Activated CD4-positive, CD25-positive, alpha-beta regulatory T cell treated with anti-CD3 and anti-CD28 coated beads, Interleukin-2, amount 50 U/mL, for 16 hours (primary cell): Measurements from ENCODE around the gene ZNF717.
A peak's percentile ranks its signal among the peaks of the same experiment; 100 is the strongest.
"Not testable (repeated sequence)": the region's sequence is repeated elsewhere in the genome, so short reads cannot be mapped to it uniquely, and the experiment has no call there.

Experiments used
- DNase-seq: peaks from one replicate; pipeline ENCODE4 v3.0.0-alpha.2; 2020; ENCODE audit warnings: low read depth, low spot score

Gene ZNF717

DNA sequence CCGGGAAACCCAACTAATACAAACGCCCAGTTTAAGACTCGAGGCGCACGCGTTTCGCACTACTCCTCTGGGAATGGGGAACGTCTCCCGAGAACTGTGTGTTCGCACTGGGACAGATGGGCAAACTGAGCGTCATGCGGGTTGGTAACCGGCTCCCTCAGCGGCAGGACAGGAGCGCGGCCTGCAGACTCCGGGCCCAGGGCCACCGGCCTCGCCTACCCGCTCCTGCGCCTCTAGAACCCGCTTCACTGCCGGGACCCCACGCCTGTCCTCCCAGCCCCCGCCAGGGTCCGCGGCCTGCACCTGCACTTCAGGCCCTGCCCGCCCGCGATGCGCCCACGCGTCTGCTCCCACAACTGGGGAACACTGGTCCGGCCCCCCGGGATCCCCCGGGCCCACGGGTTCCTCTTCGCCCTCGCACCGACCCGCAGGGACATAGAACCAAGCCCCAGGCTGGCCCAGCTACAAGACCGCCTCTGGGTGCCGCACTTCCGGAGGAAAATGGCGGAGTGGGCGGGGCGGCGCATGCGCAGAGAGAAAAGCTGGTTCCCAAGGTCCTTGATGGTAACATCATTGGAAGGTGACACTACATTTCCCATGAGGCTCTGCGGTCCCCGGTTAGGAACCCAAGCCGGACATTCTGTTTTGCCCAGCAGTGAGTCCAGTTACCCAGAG, at the start of gene ZNF717:
TSS of gene ZNF717 (minus strand) at position 469 of the 675 bp plus-strand sequence. CDS start 2,187 bp downstream, outside the sequence.
- peak; percentile 79 for DNase-seq

GRCh38 chr3:75831076-75831475, 45.7 kb upstream of the ZNF717 start:
- not testable (repeated sequence) for DNase-seq

- DNase-seq = not testable (repeated sequence)
These were observed 32.7 kb upstream of the ZNF717 start for GRCh38 chr3:75818019-75818418.

DNA sequence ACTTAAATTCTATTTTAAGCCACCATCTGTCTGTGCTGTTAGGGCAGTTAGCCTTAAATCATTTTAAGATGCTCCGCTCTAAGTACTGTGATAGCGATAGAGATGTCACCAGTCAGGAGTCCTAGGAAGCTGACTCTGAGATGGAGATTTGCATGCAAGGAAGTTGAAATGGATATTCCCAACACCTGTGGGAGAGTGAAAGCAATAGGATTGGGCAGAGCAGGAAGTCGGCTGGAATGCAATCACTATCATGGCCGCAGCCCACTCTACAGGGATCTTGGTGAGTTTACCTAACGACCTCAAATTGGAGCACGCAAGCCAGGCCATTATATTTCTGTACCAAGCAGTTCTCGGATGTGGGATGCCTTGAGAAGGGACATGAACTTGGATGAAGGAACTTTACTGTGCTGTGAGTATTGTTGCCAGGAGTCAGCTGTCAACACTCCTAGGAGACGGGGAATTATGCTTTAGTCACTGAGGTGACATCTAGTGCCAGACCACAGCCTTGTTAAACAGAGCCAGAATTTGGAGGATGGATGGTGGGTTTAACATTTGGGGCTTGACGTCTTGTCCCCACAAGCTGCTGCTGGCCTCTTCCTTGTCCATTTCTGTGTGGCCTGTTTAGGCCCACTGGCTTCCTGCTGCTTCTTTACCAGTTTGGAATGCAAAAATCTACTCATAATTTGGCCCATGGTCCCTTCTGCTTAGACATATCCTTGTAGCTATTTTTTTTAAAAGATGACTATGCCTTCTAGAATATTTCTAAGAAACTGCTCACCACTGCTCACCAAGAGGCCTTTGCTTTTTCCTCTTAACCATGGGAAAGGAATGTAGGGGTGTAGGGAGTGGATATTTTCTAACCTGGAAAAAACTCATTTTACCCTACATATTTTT, 31.2 kb upstream of the ZNF717 start:
- not testable (repeated sequence) for DNase-seq

GRCh38 chr3:75814797-75815196, 29.4 kb upstream of the ZNF717 start:
- DNase-seq = no peak

GRCh38 chr3:75782506-75782905, 2.8 kb downstream of the ZNF717 start:
- no peak for DNase-seq

- DNase-seq = no peak
These were observed 4.1 kb downstream of the ZNF717 start for GRCh38 chr3:75781079-75781745.

GRCh38 chr3:75777742-75778141, 7.6 kb downstream of the ZNF717 start:
- not testable (repeated sequence) for DNase-seq

- DNase-seq = not testable (repeated sequence)
These were observed 13.7 kb downstream of the ZNF717 start for GRCh38 chr3:75771631-75772030.

DNA sequence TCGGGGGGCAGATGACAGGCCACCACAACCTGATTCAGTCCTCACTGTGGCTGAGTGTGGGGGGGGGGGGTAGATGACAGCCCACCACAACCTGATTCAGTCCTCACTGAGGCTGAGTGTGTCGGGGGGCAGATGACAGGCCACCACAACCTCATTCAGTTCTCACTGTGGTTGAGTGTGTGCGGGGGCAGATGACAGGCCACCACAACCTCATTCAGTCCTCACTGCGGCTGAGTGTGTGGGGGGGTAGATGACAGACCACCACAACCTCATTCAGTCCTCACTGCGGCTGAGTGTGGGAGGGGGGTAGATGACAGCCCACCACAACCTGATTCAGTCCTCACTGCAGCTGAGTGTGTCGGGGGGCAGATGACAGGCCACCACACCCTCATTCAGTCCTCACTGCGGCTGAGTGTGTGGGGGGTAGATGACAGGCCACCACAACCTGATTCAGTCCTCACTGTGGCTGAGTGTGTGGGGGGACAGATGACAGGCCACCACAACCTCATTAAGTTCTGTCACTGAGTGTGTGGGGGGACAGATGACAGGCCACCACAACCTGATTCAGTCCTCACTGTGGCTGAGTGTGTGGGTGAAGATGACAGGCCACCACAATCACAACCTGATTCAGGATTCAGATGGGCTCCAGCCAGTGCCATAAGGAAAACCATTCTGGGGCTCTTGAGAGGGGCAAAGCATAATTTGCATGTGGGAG, 16.9 kb downstream of the ZNF717 start:
- no peak for DNase-seq

- no peak for DNase-seq
These were observed 47.4 kb downstream of the ZNF717 start for GRCh38 chr3:75737831-75738493.

GRCh38 chr3:75727985-75728384, 57.4 kb downstream of the ZNF717 start:
- no peak for DNase-seq

DNA sequence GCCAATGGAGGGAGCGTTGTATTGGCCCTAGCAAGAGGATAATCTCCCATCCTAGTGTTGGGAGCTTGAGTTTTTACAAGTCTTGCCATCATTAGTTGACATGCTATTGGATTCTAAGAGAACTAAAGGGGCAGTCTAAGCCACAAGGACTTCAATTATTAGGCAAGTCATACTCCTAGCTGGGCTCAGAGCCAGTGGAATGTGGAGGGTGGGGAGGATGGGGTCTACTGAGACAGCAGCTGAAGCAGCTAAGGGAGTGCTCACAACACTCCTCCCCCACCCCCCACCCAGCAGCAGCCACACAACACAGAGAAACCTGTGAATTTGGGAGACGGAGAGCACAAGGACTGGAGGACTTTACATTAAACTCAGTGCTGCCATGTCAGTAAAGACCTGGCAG, 93.3 kb downstream of the ZNF717 start:
- no peak for DNase-seq

DNA sequence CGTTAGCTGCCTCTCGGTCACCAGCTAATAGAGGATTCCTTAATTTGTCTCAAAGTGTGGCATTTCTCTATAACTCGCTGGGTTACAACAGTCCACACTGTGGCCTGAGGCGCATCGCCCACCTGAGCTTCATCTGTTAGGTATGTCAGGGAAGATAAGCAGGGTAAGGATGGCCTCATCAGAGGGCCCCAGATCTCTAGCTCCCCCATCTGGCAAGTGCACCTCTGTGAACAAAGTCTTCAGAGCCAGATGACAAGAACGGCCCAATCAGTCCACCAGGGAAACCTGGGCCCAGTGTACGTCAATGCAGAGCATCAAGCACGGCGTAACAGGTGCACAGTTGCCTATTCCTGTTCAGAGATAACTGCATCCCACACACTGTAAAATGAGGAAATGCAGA, 98.0 kb downstream of the ZNF717 start:
- no peak for DNase-seq
